Keratinocyte (primary cell): ENCODE data around the gene FUOM.

Experiments used
- CTCF ChIP-seq, 3 experiments: IDR thresholded peaks in 1 of 3; conservative IDR thresholded peaks in 1 of 3; optimal IDR thresholded peaks in 1 of 3; 2 replicates in 2 of 3; 3 replicates in 1 of 3; pipeline versions ENCODE3 to v1.5.1; 2011; ENCODE audit warnings: low read length in 3 of 3, mild to moderate bottlenecking in 3 of 3, moderate library complexity in 2 of 3, control low read depth in 1 of 3, inconsistent platforms in 1 of 3; ENCODE audit not compliant: insufficient read depth in 2 of 3; ENCODE audit errors: extremely low read depth in 1 of 3
- EZH2 ChIP-seq: IDR thresholded peaks from one replicate; pipeline ENCODE4 v1.6.1; 2012; ENCODE audit warnings: inconsistent platforms, mild to moderate bottlenecking, low read length, moderate library complexity

- TF ChIP-seq CTCF (optimal IDR thresholded peaks at IDR 0.05 in 1 of 3, IDR thresholded peaks at IDR 0.05 in 1 of 3, conservative IDR thresholded peaks at IDR 0.05 in 1 of 3; ENCODE audit: extremely low read depth in 1 of 3, insufficient read depth in 2 of 3, low read length in 3 of 3) (no peak), EZH2 (no peak)
Observed at GRCh38 chr10:133310399-133310755, 47.4 kb downstream of the FUOM start.
